Measurements from ENCODE around the gene VEGFD.
"Not testable (repeated sequence)": the region's sequence is repeated elsewhere in the genome, so short reads cannot be mapped to it uniquely, and the experiment has no call there.

The VEGFD gene

GRCh38 chrX:15311119-15311518, 73.1 kb downstream of the VEGFD start:
- no peaks in the 10 kb centered on the region for H3K9me3 ChIP-seq (replicated peaks; ENCODE audit: insufficient read depth, low read length)
- no peak overlapping the region for H3K4me2 ChIP-seq (ENCODE audit: low read depth, low read length)
- H3K36me3 ChIP-seq (replicated peaks; ENCODE audit: insufficient read depth, low read length), result no peaks in the 10 kb centered on the region
- no peaks in the 10 kb centered on the region for H3K27me3 ChIP-seq (replicated peaks; ENCODE audit: insufficient read depth, low read length)
- no peaks in the 10 kb centered on the region for H3K79me2 ChIP-seq (ENCODE audit: low read length)
- no peaks in the 10 kb centered on the region for H4K20me1 ChIP-seq (ENCODE audit: insufficient read depth, low read length)
- no peaks in the 10 kb centered on the region for H3F3A ChIP-seq (ENCODE audit: insufficient read depth, low read length)
- H3K4me3 ChIP-seq (ENCODE audit: low read length), result no peak overlapping the region
- DNase-seq, result no peak
- no peaks in the 10 kb centered on the region for H3K9me2 ChIP-seq (replicated peaks; ENCODE audit: insufficient read depth, low read length)
- TF ChIP-seq EZH2phosphoT487 (IDR thresholded peaks at IDR 0.05; ENCODE audit: low read length) (no peak), CTCF (IDR thresholded peaks at IDR 0.05; ENCODE audit: low read length) (no peak), EZH2 (optimal IDR thresholded peaks at IDR 0.05; ENCODE audit: low read depth, low read length) (no peak)
- H3K4me1 ChIP-seq (ENCODE audit: low read length), result no peaks in the 10 kb centered on the region
- no peak overlapping the region for H3K27ac ChIP-seq (ENCODE audit: low read length)
- no peak overlapping the region for H3K9ac ChIP-seq (ENCODE audit: low read length)
- no peak overlapping the region for H2AFZ ChIP-seq (ENCODE audit: low read length)

- Histone ChIP-seq H3K9me3 (replicated peaks; ENCODE audit: insufficient read depth, low read length) (no peaks in the 10 kb centered on the region), H3K4me1 (ENCODE audit: low read length) (no peaks in the 10 kb centered on the region), H3K79me2 (ENCODE audit: low read length) (no peaks in the 10 kb centered on the region), H3K27me3 (replicated peaks; ENCODE audit: insufficient read depth, low read length) (no peaks in the 10 kb centered on the region), H3K4me3 (ENCODE audit: low read length) (no peak overlapping the region), H3K4me2 (ENCODE audit: low read depth, low read length) (no peak overlapping the region), H2AFZ (ENCODE audit: low read length) (no peak overlapping the region), H3K27ac (ENCODE audit: low read length) (no peak overlapping the region), H3K9me2 (replicated peaks; ENCODE audit: insufficient read depth, low read length) (no peaks in the 10 kb centered on the region), H3F3A (ENCODE audit: insufficient read depth, low read length) (no peaks in the 10 kb centered on the region), H4K20me1 (ENCODE audit: insufficient read depth, low read length) (no peaks in the 10 kb centered on the region), H3K9ac (ENCODE audit: low read length) (no peak overlapping the region), H3K36me3 (replicated peaks; ENCODE audit: insufficient read depth, low read length) (no peaks in the 10 kb centered on the region)
- TF ChIP-seq EZH2phosphoT487 (IDR thresholded peaks at IDR 0.05; ENCODE audit: low read length), result no peak
- no peak for TF ChIP-seq CTCF (IDR thresholded peaks at IDR 0.05; ENCODE audit: low read length)
- no peak for TF ChIP-seq EZH2 (optimal IDR thresholded peaks at IDR 0.05; ENCODE audit: low read depth, low read length)
- no peak for DNase-seq
Observed at GRCh38 chrX:15310117-15310516, 74.1 kb downstream of the VEGFD start.

GRCh38 chrX:15305899-15306298, 78.3 kb downstream of the VEGFD start:
- not testable (repeated sequence) for H3F3A ChIP-seq (ENCODE audit: insufficient read depth, low read length); H3K9ac ChIP-seq (ENCODE audit: low read length); H3K4me2 ChIP-seq (ENCODE audit: low read depth, low read length); H3K4me1 ChIP-seq (ENCODE audit: low read length); H3K79me2 ChIP-seq (ENCODE audit: low read length); H3K36me3 ChIP-seq (replicated peaks; ENCODE audit: insufficient read depth, low read length); H3K27ac ChIP-seq (ENCODE audit: low read length); DNase-seq; H3K9me3 ChIP-seq (replicated peaks; ENCODE audit: insufficient read depth, low read length); H3K9me2 ChIP-seq (replicated peaks; ENCODE audit: insufficient read depth, low read length); H2AFZ ChIP-seq (ENCODE audit: low read length); H3K27me3 ChIP-seq (replicated peaks; ENCODE audit: insufficient read depth, low read length); H3K4me3 ChIP-seq (ENCODE audit: low read length); H4K20me1 ChIP-seq (ENCODE audit: insufficient read depth, low read length)

GRCh38 chrX:15301924-15302323, 82.3 kb downstream of the VEGFD start:
- Histone ChIP-seq H3K9me3 (replicated peaks; ENCODE audit: insufficient read depth, low read length) (no peaks in the 10 kb centered on the region), H3K79me2 (ENCODE audit: low read length) (no peaks in the 10 kb centered on the region), H3K27me3 (replicated peaks; ENCODE audit: insufficient read depth, low read length) (no peaks in the 10 kb centered on the region), H3F3A (ENCODE audit: insufficient read depth, low read length) (no peaks in the 10 kb centered on the region), H3K9ac (ENCODE audit: low read length) (no peak overlapping the region), H3K4me3 (ENCODE audit: low read length) (no peak overlapping the region), H3K27ac (ENCODE audit: low read length) (no peak overlapping the region), H3K4me2 (ENCODE audit: low read depth, low read length) (no peak overlapping the region), H4K20me1 (ENCODE audit: insufficient read depth, low read length) (no peaks in the 10 kb centered on the region), H3K4me1 (ENCODE audit: low read length) (no peaks in the 10 kb centered on the region), H2AFZ (ENCODE audit: low read length) (no peak overlapping the region), H3K9me2 (replicated peaks; ENCODE audit: insufficient read depth, low read length) (no peaks in the 10 kb centered on the region), H3K36me3 (replicated peaks; ENCODE audit: insufficient read depth, low read length) (no peaks in the 10 kb centered on the region)
- TF ChIP-seq EZH2 (optimal IDR thresholded peaks at IDR 0.05; ENCODE audit: low read depth, low read length), result no peak
- no peak for TF ChIP-seq EZH2phosphoT487 (IDR thresholded peaks at IDR 0.05; ENCODE audit: low read length)
- no peak for TF ChIP-seq CTCF (IDR thresholded peaks at IDR 0.05; ENCODE audit: low read length)
- no peak for DNase-seq
